ENCODE data around the gene ZDHHC14.

ZDHHC14 gene

DNA sequence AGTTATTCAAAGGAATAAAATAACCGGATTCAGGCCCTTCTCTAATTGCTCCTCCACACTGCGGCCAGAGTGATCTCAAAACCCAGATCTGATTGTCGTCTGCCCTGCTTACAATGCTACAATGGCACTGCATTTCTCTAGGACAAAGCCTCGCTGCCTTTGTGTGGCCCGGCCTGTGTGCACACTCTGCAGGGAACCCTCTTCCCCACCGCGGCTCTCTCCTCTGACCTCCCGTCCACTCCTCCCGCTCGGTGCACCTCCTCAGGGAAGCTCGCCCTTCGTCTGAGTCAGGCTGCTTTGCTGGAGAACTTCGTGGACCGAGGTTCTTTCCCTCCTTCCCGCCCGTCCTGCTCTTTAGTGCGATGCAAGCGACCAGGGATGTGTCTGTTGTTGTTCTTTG lies 340.4 kb downstream of the ZDHHC14 start:
- peaks cover 10% of the 10 kb centered on the region for H3K4me1 Mint-ChIP-seq

DNA sequence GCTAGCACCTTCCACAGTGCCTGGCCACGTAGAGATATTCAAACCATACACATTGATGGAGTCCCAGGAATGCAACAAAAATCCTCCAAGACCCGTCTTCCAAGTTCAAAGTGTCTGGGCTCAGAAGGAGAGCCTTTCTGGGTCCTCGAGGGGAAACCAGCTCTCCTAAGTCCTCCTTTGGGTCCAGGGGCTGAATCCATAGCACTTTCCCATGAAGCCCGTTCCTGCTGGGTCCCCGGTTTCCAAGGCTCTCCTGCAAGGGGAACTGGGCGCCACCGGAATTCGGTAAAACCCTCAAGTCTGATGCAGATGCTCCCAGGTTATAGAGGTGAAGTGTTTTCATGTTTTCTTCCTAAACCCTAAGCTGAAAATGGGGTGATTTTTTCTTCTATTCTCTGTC lies 340.8 kb downstream of the ZDHHC14 start:
- no peak overlapping the region for H3K4me3 Mint-ChIP-seq
- H3K27ac Mint-ChIP-seq = no peak overlapping the region
- ATAC-seq (no peak), DNase-seq (ENCODE audit: low spot score in 2 of 2) (no peak)
- H3K4me1 Mint-ChIP-seq = peaks cover 10% of the 10 kb centered on the region
- H3K36me3 Mint-ChIP-seq = no peaks in the 10 kb centered on the region
- peaks cover 14% of the 10 kb centered on the region for H3K9me3 Mint-ChIP-seq

More for the DNA sequence above, 340.4 kb downstream of the ZDHHC14 start:
- Mint-ChIP-seq H3K4me3 (no peak overlapping the region), H3K9me3 (peaks cover 14% of the 10 kb centered on the region), H3K27ac (no peak overlapping the region), H3K36me3 (no peaks in the 10 kb centered on the region)
- ATAC-seq = no peak
- DNase-seq (ENCODE audit: low spot score in 2 of 2) = no peak

DNA sequence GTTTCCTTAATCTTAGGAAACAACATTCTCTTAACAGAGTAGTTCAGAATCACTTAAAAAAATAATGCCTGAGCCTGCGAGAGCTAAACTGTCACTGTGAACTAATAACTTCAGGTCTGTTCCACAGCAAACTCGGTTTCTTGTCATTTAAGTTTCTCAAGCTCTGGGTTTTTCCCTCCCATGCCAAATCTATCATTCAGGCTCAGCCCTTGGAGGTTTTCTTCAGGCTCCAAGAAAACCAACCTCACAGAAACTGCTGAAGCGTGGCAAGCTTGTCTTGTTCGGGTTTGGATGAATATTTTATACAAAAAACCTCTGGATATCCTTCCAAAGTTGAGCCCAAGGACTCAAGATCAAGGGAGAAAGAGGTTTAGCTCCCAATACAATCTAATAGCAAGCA lies 342.4 kb downstream of the ZDHHC14 start:
- no peaks in the 10 kb centered on the region for H3K36me3 Mint-ChIP-seq
- H3K4me3 Mint-ChIP-seq = no peak overlapping the region
- DNase-seq (ENCODE audit: low spot score in 2 of 2) = no peak
- peaks cover 10% of the 10 kb centered on the region for H3K4me1 Mint-ChIP-seq
- no peak for ATAC-seq
- H3K27ac Mint-ChIP-seq = no peak overlapping the region
- H3K9me3 Mint-ChIP-seq = peaks cover 14% of the 10 kb centered on the region

DNA sequence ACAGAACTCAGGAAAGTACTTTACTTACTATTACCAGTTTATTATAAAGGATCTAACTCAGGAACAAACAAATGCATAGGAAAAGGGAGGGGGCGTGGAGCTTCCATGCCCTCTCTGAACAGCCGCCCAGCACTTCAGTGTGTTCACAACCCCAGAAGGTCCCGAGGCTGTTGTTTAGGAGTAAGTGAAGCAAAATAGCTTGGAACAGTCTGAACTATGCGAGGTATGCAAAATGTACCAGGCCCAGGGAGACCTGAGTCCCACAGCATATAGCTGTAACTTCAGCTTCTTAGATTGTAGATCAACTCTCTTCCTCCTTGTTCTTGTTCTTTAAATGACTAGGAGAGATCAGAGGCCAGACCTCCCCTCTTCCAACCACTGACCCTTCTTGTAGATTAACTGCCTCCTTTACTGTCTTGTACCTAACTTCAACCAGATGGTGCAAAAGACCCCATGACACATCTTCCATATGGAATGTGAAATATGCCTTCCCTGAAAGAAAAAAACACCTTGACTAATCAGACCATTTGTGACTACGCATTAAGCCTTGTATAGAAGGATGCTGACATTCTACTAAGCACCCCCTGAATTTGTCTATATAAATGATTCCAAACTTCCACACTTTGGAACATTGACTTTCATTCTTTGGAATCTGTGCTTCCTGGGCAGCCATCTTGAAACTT lies 343.3 kb downstream of the ZDHHC14 start:
- DNase-seq (ENCODE audit: low spot score in 2 of 2) = no peak
- peaks cover 10% of the 10 kb centered on the region for H3K4me1 Mint-ChIP-seq
- no peak for ATAC-seq
- H3K36me3 Mint-ChIP-seq = no peaks in the 10 kb centered on the region
- peaks cover 14% of the 10 kb centered on the region for H3K9me3 Mint-ChIP-seq
- H3K27ac Mint-ChIP-seq = no peak overlapping the region
- no peak overlapping the region for H3K4me3 Mint-ChIP-seq

DNA sequence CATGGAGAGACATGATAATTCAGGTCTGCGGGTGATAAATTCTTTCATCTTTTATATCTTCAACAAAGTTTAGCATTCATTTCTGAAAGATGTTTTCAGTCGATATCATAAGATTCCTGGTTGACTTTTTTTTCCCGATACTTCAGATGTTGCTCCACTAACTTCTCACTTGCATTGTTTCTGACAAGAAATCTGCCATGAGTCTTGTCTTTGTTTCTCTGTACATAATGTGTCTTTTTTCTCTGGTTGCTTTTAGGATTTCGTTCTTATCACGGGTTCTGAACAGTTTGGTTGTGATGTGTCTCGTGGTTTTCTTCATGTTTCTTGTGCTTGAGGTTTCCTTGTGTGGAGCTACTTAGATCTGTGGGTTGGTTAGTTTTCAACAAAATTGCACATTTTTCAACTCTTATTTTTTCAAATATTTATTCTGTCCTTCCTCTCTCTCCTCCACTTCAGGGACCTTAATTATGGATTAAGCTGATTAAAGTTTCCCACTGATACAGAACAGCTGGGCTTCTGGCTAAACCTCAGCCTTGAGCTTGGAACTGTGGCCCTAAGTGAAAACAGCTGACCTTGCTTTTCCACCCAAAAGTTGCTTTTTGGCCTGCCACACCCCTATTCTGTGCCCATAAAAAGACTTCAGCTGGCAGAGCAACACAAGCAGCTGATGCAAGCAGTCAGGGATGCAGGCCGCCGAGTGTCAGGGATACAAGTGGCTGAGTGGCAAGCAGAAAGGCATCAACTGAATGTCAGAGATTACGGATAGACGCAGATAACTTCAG lies 344.2 kb downstream of the ZDHHC14 start:
- DNase-seq (ENCODE audit: low spot score in 2 of 2) (no peak), ATAC-seq (peak; percentile 51)
- peaks cover 14% of the 10 kb centered on the region for H3K9me3 Mint-ChIP-seq
- no peak overlapping the region for H3K4me3 Mint-ChIP-seq
- H3K4me1 Mint-ChIP-seq = peaks cover 10% of the 10 kb centered on the region
- H3K36me3 Mint-ChIP-seq = no peaks in the 10 kb centered on the region
- H3K27ac Mint-ChIP-seq = no peak overlapping the region

DNA sequence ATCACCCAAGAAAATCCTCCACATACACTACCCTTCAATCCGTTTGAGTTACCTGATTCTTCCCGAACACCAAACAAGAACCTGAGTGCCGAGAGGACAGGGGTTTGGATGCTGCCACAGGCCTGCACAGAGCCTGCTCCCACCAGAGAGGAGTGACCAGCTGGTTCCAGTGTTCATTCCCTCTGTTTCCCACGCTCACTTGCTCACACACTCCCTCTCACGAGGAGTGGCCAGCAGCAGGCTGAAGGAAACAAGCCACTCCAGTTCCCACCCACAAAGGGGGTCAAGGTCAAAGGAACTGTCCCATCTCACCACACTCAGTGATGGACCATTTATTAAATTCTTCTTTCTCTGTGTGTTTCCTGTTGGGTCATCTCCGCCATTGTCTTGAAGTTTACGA lies 344.8 kb downstream of the ZDHHC14 start:
- no peak overlapping the region for H3K27ac Mint-ChIP-seq
- no peak for ATAC-seq

DNA sequence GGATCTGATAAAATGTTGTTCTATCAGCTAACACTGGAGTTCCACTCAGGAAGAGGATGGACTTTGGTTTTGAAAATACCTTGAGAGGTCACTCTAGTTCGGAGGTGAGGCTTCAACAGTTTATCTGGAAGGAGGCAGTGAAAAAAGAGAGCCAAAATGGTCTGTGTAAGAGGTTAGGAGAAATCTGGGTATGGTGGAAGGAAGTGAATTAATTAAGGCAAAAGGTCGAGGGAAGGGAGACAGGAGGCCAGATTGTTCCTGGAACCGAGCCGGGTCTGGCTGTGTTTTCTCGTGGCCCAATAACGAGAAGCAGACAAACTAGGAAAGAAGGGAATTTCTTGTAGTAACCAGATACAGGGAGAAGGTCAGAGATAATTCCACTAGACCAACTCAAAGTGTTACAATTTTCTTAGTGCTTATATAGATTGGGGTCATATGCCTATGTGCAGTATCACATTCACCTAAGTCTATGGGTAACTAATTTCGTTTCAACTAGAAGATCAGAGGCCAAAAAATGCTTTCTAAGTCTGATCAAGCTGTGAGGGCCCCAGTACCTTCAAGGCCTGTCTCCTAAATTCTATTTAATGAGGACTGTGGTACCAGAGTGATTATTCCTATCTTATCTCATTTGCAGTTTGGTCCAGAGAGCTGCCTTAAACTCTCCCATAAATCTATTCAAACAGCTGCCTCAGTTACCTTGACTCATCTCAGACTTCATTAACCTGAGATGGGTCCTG lies 346.1 kb downstream of the ZDHHC14 start:
- ATAC-seq = no peak
- no peak for DNase-seq (ENCODE audit: low spot score in 2 of 2)

More for the DNA sequence above, 344.8 kb downstream of the ZDHHC14 start:
- H3K4me3 Mint-ChIP-seq = no peak overlapping the region
- H3K4me1 Mint-ChIP-seq = peaks cover 10% of the 10 kb centered on the region
- H3K36me3 Mint-ChIP-seq = no peaks in the 10 kb centered on the region
- no peak for DNase-seq (ENCODE audit: low spot score in 2 of 2)
- H3K9me3 Mint-ChIP-seq = peaks cover 14% of the 10 kb centered on the region

More for the DNA sequence above, 346.1 kb downstream of the ZDHHC14 start:
- no peak overlapping the region for H3K4me3 Mint-ChIP-seq
- H3K36me3 Mint-ChIP-seq = no peaks in the 10 kb centered on the region
- no peak overlapping the region for H3K27ac Mint-ChIP-seq
- H3K9me3 Mint-ChIP-seq = peaks cover 14% of the 10 kb centered on the region
- peaks cover 10% of the 10 kb centered on the region for H3K4me1 Mint-ChIP-seq
